Measurements from ENCODE around the gene DLX5.
"Not testable (repeated sequence)": the region's sequence is repeated elsewhere in the genome, so short reads cannot be mapped to it uniquely, and the experiment has no call there.

Gene DLX5

GRCh38 chr7:97024209-97025129 lies at the start of gene DLX5:
Gene DLX5 (minus strand): TSS chr7:97024831. CDS start chr7:97024623, 208 bp downstream.
- DNase-seq = peak; percentile 39

DNA sequence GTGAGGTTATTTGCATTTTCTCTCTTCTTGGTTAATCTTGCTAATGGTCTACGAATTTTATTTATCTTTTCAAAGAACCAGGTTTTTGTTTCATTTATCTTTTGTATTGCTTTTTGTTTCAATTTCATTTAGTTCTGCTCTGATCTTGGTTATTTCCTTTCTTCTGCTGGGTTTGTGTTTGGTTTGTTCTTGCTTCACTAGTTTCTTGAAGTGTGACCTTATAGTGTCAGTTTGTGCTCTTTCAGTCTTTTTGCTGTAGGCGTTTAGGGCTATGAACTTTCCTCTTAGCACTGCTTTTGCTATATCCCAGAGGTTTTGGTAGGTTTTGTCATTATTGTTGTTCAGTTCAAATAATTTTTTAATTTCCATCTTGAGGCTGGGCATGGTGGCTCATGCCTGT lies 47.4 kb upstream of the DLX5 start:
- not testable (repeated sequence) for DNase-seq

DNA sequence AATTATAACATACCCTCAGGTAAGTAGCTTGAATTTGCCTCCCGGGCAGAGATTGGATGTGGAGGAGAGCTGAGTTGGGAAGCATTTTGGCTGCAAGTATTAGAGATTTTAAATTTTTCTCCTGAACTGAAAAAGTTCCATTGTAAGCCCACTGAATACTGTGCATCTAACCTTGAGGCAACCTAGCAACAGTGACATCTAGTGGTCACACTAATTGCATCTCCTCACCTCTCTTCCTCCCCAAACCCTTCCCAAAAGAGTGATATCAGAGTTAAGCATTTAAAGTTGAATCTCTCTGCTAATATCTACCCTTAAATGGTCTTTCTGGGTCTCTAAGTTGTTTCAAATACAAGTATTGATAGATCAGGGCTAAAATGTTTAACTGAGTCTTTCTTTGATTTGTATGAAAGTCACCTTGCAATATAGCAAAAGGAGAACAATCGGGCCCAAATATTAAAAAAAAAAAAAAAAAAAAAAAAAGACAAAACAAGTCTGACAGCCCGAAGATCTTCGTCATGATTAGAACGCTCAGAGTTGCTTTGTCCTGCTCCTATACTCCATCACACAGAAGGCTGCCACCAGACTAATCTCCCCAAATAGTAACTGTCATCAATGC lies 40.4 kb upstream of the DLX5 start:
- DNase-seq = peak; percentile 26

DNA sequence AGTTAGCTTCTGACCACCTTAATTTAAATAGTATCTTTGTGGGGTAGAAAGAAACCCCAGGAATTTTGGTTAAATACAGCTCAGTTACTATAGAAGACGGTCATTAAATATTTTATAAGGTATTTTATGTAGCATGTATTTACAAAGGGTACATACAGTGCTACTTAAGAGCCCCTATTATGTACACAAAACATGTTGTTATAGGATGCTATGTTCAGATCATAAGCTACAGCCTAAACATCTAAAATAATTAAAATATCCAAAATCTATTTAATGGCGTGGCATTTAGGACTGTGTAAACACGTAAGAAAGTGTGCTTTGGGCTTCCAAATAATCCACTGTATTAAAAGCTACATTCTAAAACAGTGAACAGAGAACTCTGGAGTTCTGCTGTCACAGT lies 39.4 kb upstream of the DLX5 start:
- DNase-seq = no peak

- no peak for DNase-seq
Observed at GRCh38 chr7:97043281-97043680, 18.6 kb upstream of the DLX5 start.

DNA sequence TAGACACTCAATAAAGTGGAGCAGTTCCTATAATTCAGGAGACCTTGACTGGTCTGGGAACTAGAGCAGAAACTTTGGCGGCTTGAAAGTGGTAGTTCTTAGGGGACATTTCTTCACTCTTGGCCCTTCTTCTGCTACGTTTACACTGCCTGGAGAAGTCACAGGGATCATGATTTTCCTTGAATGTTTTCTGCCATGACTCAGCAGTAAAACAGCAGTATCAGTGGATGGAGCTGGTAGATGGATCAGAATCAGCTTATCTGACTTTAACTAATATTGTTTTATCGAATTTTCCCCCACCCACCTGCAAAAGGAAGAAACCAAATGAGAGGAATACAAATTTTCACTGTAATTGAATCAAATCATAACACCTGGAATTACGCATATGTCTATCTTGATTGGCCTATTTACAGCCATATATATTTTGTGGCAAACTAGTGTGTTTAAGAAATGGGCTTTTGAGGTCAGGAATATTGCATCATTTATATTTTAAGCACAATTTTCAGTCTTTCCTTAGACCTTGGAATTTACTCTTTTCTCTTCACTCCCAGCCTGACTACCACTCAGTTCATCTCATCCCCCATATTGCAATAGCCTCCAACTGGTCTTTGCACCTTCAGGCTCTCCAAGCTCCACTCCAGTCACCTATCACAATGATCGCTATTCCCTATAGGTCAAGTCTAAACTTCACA lies 14.9 kb upstream of the DLX5 start:
- DNase-seq = no peak

DNA sequence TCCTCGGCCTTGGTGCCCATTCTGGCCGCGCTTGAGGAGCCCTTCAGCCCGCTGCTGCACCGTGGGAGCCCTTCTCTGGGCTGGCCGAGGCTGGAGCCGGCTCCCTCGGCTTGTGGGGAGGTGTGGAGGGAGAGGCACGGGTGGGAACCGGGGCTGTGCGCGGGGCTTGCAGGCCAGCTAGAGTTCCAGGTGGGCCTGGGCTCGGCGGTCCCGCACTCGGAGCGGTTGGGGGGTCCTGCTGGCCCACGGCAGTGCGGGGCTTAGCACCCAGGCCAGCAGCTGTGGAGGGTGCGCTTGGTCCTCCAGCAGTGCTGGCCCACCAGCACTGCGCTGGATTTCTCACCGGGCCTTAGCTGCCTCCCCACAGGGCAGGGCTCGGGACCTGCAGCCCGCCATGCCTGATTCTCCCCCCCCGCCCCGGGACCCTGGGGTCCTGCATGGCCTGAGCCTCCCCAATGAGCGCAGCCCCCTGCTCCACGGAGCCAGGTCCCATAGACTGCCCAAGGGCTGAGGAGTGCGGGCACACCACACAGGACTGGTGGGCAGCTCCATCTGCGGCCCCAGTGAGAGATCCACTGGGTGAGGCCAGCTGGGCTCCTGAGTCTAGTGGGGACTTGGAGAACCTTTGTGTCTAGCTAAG lies 9.7 kb upstream of the DLX5 start:
- DNase-seq = not testable (repeated sequence)

DNA sequence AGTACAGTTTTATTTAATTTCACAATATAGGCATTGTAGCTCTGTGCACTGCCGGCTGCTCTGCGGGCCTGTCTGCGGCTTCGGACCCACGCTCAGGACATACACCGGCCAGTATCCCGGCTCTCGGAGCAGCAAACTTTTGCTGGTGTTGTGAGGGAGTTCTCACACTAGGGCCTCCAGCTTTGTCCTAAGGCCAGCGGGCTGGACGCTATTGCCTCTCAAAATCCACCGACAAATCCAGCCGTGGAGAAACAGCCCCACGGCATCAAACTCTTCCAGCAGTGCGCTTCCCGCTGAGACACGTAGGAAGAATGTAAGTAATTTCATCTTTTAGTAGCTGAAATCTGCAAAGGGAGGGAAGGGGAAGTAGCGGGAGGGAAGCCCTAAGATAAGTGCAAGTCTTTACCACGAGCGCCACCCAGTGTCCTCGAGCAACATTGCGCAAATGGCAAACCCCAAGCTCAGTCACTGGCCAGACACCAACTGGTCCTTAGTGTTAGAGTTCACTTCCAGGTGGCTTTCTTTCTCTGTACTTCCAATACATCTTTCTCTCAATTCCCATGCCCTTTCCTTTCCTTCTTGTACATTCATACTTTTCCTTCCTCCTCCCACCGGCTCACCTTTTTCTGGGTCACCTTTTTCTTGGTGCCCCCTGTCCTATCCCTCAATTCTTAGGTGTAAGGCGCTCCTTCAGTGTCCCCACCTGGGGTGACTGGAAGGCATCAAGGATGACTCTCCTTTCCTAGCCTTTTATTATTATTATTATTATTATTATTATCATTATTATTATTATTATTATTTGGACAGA lies 3.0 kb upstream of the DLX5 start:
- DNase-seq = peak; percentile 82

- no peak for DNase-seq
Observed at GRCh38 chr7:97026715-97027426, 2.2 kb upstream of the DLX5 start.

DNA sequence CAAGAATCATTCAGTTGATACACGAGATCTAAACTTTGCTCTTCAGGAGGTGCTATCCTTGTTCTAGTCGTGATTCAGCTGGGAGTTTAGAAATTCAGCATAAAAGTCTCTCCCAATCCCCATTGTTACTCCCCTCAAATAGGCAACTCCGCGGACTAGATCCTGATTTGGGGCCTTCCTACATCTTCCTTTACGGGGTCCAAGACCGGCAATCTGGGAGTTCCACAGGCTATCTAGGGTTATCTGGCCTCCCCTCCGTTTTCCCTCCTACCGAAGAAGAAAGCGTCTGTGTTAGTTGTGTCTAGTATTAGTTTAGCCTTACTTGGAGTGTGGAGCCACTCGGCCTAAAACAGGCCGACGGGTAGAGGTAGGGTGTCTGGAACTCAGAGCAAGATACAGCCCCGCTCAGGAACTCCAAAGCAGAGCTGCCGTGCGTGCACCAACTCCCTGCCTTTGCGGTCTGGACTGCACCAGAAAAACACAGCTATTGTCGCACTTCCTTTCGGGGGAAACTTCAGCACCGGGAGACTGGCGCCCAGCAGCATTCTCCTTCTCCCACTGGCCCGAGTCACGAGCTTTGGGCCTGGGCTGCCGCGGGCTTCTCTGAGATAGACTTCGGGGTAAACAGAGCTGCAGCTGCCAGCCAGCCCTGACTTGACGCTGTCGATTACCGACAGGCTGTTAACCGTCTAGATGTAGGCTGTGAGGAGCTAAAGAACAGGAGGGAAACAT lies 1.5 kb upstream of the DLX5 start:
- DNase-seq = no peak

- no peak for DNase-seq
Observed at GRCh38 chr7:97025130-97025499, 484 bp upstream of the DLX5 start.

DNA sequence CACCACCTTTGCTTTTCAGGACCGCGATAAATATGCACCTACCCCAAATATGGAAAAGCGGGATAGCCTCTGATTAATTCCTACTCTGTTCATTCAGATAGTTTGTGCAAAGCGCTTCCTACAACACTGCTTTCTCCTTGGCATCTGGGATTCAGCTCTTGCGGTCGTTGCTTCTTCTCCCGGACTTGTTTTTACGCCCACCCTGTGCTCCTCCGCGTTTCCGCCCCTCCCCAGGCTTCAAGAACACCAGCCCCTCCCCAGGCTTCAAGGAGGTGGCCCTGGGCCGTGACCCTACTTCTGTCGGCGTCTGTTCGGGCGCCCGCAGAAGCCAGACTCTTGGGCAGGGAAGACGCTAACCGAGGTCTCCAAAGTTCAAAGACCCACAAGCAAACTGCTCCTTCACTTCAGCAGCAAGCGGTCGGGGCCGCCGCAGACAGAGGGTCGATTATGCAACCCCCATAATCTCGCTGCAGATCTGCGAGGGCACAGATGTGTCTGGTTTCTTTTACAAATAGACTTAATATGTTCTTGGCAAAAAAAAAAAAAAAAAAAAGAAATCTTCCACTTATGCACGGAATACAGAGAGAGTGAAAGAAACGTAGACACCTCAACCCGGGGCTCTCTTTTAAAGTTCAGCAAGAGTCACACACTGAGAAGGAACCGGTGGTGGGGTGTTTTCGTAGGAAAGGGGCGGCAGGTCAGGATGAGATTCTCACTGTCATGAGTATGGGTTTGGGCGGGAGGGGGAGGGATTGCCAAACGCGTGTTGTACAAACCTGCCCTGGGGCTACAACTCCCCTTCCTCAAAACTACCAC lies 1.9 kb downstream of the DLX5 start:
- DNase-seq = no peak

DNA sequence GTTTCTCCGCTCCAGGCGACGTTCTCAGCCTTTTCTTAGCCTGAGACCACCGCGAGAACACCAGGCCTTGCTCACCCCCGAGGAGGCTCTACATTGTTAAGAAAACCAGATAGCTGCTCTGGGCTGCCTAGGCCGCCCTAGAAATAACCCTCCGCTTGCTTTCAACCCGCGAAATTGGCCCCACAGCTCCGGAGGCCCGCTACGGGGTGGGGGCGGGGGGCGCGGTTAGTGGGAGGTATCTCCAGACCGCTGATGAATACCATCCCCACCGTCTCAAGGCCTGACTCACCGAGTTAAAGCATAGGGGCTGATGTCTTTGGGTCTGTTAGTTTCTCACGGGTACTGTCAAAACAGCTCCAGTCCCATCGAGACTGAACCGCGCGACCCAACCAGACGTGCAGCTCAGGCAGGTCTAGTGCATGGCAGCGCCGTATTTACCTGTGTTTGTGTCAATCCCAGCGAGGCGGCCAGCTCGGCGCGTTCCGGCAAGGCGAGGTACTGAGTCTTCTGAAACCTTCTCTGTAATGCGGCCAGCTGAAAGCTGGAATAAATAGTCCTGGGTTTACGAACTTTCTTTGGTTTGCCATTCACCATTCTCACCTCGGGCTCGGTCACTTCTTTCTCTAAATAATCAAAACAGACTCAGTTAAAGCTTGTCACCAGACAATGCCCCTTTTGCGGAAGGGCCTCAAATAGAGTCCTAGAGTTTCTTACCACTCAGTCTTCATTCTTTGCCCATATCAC lies 2.7 kb downstream of the DLX5 start:
- DNase-seq = no peak

DNA sequence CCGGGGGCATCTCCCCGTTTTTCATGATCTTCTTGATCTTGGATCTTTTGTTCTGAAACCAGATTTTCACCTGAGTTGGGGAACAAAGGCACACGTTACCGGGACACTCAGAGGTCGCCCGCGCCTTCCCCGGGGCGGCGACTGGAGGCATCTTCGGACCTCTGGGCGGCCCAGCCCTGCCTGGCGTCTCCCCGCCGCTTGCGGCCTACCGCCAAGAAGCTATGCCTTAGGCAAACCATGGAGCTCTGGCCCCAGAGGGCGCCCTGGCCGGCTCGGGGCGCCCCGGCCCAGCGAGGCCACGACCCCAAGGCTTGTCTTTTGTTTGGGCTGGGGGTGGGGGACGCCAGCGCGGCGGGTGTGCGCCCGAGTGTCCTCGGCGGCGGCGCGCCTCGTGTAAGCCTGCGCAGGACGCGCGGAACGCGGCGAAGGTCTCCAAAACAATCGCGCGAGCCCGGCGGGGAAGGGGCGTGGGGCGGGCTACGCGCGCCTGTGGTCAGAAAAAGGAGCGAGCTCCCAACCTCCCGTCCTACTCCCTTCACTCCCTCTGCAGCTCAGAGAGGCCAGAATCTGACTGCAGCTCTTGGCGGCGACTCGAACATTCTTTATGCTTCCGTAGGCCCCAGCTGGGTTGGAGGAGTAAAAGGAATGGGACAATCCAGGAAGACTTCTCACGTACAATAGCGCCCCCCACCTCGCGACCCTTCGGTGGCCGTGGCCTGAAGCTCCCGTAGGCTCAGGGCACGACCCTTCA lies 3.5 kb downstream of the DLX5 start:
- DNase-seq = no peak

DNA sequence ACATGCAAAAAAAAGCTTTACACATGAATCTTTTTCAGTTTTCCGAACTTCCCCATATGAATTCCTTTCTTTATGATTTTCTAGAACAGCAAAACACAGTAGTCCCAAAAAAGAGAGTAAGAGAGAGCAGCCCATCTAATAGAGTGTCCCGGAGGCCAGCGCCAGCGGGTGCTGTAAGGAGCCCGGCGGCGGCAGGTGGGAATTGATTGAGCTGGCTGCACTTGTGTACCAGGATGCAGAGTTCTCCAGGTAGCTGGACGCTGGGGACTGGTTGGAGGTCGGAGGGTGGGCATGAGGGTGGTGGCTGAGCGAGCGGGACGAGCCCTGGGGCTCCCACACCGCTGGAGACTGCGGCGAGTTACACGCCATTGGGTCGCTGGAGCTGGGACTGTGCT lies 4.0 kb downstream of the DLX5 start:
- DNase-seq = no peak

- DNase-seq = no peak
Observed at GRCh38 chr7:97019710-97020225, 4.9 kb downstream of the DLX5 start.

DNA sequence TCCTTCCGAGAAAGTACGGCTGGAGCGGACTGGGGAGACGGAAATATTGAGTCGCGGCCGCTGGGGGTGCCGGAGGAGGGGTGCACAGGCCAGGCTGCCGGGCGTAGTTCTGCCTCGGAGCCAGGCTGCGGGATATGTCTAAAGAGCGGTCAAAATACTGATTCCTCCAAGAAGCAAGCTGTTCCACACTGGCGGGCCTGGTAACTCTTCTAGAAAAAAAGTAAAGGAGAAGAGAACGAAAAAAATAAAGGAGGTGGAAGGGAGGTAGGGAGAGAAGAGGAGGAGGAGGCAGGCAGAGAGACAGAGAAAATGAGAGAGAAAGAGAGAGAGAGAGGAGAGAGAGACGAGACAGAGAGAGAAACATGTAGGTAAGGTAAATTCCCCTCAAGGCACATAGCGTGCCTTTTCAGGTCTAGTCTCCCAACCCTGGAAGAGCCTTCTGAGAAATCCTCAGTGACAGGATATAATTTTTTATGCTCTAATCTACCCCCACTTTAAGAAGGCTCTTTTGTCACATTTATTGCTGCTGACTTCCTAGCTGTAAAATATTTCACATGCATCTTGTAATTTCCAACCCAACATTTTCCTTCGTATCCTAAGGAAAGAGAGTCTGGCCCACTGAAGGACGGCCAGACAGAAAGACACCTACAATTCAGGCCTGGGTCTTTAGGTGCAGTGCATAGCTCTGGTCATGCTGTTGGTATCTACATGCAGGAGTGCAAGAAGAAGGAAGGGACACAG lies 5.7 kb downstream of the DLX5 start:
- no peak for DNase-seq

All from fibroblast of skin of right biceps (primary cell).